ENCODE results near the gene PJVK. TPM values are rescaled to one million over a fixed set of nuclear protein-coding genes. Genes with fewer than 3 reads are reported as not detected.

The PJVK gene
- total and polyA plus RNA-seq, 2 of the 13 experiments (the other 11 are each of a cell fraction or from before 2014, with no cell fraction given) = 1.2 to 2.6 TPM

DNA sequence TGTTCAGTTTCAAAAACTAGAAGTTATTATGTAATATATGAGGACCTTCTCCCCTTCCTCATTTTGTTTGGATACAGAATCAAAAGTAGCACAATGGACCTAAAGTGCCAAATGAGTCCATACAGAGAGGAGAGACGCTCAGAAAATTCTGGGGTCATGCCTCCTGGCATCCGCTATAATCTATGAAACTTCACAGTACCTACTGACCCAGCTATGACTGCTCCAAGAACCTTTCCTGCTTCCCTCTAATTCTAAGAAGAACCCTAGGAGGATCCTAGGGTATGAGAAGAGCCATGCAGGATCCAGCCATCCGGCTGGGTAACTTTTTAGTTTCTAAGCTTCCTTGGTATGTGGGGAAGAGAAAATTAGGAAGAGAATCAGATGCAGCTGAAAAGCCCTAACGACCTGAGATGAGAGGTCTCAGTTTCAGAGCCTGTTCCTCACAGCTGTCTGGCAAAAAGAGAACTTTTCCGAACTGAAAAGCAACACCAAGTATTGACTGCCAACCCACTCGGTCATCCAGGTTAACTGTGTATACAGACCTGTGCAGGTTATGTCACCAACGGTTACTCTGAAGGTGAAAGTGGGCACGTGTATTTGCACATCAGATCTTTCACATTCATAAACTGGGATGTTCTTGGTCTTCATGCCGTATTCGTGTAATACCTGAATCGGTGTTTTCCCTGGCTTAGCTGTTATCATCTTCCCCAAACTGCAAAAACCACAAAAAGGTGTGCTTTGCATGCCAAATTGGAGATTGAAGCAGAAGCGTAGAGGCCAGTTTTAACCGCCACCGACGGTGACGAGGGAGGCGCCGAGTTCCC lies 1.3 kb upstream of the PJVK start (continued):
- TF ChIP-seq JUN (CRISPR knock-in tag; IDR thresholded peaks at IDR 0.05) = no peak
- TF ChIP-seq ZFAT (CRISPR knock-in tag; conservative IDR thresholded peaks at IDR 0.05) = no peak
- TF ChIP-seq ZNF710 (CRISPR knock-in tag; IDR thresholded peaks at IDR 0.05; ENCODE audit: borderline replicate concordance) = no peak
- 0 out of 2 replicates have a peak, but pooled peaks have one; percentile 85 for TF ChIP-seq ZNF572 (CRISPR knock-in tag; IDR thresholded peaks at IDR 0.05)
- TF ChIP-seq ZNF256 (CRISPR knock-in tag; conservative IDR thresholded peaks at IDR 0.05) = peak; percentile 64; the same call in 1 of the 2 replicates
- TF ChIP-seq, protein P1, sequence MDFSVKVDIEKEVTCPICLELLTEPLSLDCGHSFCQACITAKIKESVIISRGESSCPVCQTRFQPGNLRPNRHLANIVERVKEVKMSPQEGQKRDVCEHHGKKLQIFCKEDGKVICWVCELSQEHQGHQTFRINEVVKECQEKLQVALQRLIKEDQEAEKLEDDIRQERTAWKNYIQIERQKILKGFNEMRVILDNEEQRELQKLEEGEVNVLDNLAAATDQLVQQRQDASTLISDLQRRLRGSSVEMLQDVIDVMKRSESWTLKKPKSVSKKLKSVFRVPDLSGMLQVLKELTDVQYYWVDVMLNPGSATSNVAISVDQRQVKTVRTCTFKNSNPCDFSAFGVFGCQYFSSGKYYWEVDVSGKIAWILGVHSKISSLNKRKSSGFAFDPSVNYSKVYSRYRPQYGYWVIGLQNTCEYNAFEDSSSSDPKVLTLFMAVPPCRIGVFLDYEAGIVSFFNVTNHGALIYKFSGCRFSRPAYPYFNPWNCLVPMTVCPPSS (IDR thresholded peaks at IDR 0.05) = no peak
- TF ChIP-seq THYN1 (CRISPR knock-in tag; IDR thresholded peaks at IDR 0.05; ENCODE audit: borderline replicate concordance, low read depth) = 0 out of 2 replicates have a peak, but pooled peaks have one; percentile 53
- TF ChIP-seq SMYD3 (CRISPR knock-in tag; IDR thresholded peaks at IDR 0.05) = peak; percentile 45; the same call in 1 of the 2 replicates
- TF ChIP-seq GFI1 (CRISPR knock-in tag; IDR thresholded peaks at IDR 0.05; ENCODE audit: borderline replicate concordance) = peak; percentile 62; the same call in 1 of the 2 replicates
- no peak for TF ChIP-seq HOXA3 (CRISPR knock-in tag; IDR thresholded peaks at IDR 0.05)
- TF ChIP-seq ZNF83 (CRISPR knock-in tag; IDR thresholded peaks at IDR 0.05; ENCODE audit: borderline replicate concordance) = 0 out of 2 replicates have a peak, but pooled peaks have one; percentile 26
- no peak for TF ChIP-seq ZNF17 (CRISPR knock-in tag; IDR thresholded peaks at IDR 0.05)
- TF ChIP-seq RFX3 (CRISPR knock-in tag; IDR thresholded peaks at IDR 0.05) = no peak
- TF ChIP-seq ZNF790 (CRISPR knock-in tag; IDR thresholded peaks at IDR 0.05; ENCODE audit: borderline replicate concordance) = no peak
- 0 out of 4 replicates have a peak, but pooled peaks of 1 of the 2 experiments have one; percentile 14 for TF ChIP-seq ATF4 (CRISPR knock-in tag; IDR thresholded peaks at IDR 0.05)
- TF ChIP-seq, protein P2, sequence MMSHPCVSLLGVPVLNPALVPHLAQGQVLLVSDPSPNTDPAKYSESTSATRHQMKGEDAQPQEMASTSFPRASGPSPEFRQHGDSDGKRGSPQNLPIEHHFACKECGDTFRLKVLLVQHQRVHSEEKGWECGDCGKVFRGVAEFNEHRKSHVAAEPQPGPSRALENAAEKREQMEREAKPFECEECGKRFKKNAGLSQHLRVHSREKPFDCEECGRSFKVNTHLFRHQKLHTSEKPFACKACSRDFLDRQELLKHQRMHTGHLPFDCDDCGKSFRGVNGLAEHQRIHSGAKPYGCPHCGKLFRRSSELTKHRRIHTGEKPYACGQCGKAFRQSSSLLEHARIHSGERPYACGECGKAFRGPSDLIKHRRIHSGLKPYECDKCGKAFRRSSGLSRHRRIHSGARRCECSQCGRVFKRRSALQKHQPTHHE (CRISPR knock-in tag; IDR thresholded peaks at IDR 0.05; ENCODE audit: borderline replicate concordance) = 0 out of 2 replicates have a peak, but pooled peaks have one; percentile 20
- no peak for TF ChIP-seq SATB2 (CRISPR knock-in tag; IDR thresholded peaks at IDR 0.05)
- TF ChIP-seq ZNF354B (CRISPR knock-in tag; IDR thresholded peaks at IDR 0.05) = peak; percentile 49; the same call in 1 of the 2 replicates
- TF ChIP-seq KLF15 (CRISPR knock-in tag; IDR thresholded peaks at IDR 0.05; ENCODE audit: borderline replicate concordance) = no peak
- TF ChIP-seq ERF (CRISPR knock-in tag; IDR thresholded peaks at IDR 0.05) = no peak
- no peak for TF ChIP-seq ZNF264 (CRISPR knock-in tag; IDR thresholded peaks at IDR 0.05)
- TF ChIP-seq CENPX (CRISPR knock-in tag; IDR thresholded peaks at IDR 0.05) = no peak
- TF ChIP-seq ZNF550 (CRISPR knock-in tag; IDR thresholded peaks at IDR 0.05; ENCODE audit: borderline replicate concordance) = no peak
